T-cell (primary cell): ENCODE data around the gene RPL35. TPM values are rescaled to one million over a fixed set of nuclear protein-coding genes. Genes with fewer than 3 reads are reported as not detected.

Source experiments
- ATAC-seq, 4 experiments: fragments of 200-7000 bp in 3 of 4; fragments of 150-1000 bp in 1 of 4; cut with Tn5 transposase; replicated peaks in 1 of 4; 1 replicate in 3 of 4; 2 replicates in 1 of 4; pipeline ENCODE4 v1.10.0; 2021; ENCODE audit warnings: moderate library complexity in 3 of 4, mild to moderate bottlenecking in 2 of 4, moderate number of reproducible peaks in 1 of 4
- CTCF ChIA-PET, 2 donors: fragments of 300-600 bp; sonication (Branson Sonifier 250); formaldehyde crosslinking; loops; one replicate each; lab custom pipeline; 2022; ENCODE audit warnings: antibody characterized with exemption in 2 of 2; lab: Charles Lee
- POLR2A ChIA-PET, 2 donors: fragments of 300-600 bp; sonication (Branson Sonifier 250); formaldehyde crosslinking; loops; one replicate each; lab custom pipeline; 2022; ENCODE audit warnings: antibody characterized with exemption in 2 of 2; lab: Charles Lee
- DNase-seq, 35 experiments: peaks; one replicate each; pipeline versions ENCODE4 v3.0.0 to v3.0.0-alpha.2; 2013 to 2023
- H3K27ac ChIP-seq: one replicate; pipeline ENCODE4 v1.5.1; 2013; ENCODE audit warnings: low read length
- H3K27me3 ChIP-seq, 2 experiments: replicated peaks in 1 of 2; 1 replicate in 1 of 2; 2 replicates in 1 of 2; pipeline versions ENCODE4 v1.6.1 to v1.7.0; 2013; ENCODE audit warnings: low read length in 1 of 2, mixed read lengths in 1 of 2; ENCODE audit not compliant: control insufficient read depth in 2 of 2, insufficient read depth in 2 of 2; ENCODE audit errors: extremely low read depth in 1 of 2
- H3K36me3 ChIP-seq, 2 donors: 1 replicate in 1 of 2; 2 replicates in 1 of 2; pipeline versions ENCODE4 v1.6.1 to v1.7.0; 2013; ENCODE audit warnings: low read length in 1 of 2; ENCODE audit not compliant: control insufficient read depth in 2 of 2, insufficient read depth in 1 of 2; ENCODE audit errors: extremely low read depth in 1 of 2
- H3K4me1 ChIP-seq, 2 experiments: 1 replicate in 1 of 2; 2 replicates in 1 of 2; pipeline versions ENCODE4 v1.6.1 to v1.7.0; 2013; ENCODE audit warnings: low read length in 2 of 2, mixed read lengths in 1 of 2; ENCODE audit not compliant: insufficient read depth in 2 of 2, control insufficient read depth in 1 of 2; ENCODE audit errors: extremely low read depth in 1 of 2
- H3K4me3 ChIP-seq, 2 donors: 1 replicate in 1 of 2; 2 replicates in 1 of 2; pipeline versions ENCODE4 v1.5.1 to v1.7.0; 2013; ENCODE audit warnings: mild to moderate bottlenecking in 2 of 2, low read length in 1 of 2, moderate library complexity in 1 of 2; ENCODE audit not compliant: control insufficient read depth in 1 of 2; ENCODE audit errors: extremely low read depth in 1 of 2
- H3K9me3 ChIP-seq: 2 replicates; pipeline ENCODE4 v1.7.0; 2013
- H3K27ac Mint-ChIP-seq, 2 donors: one replicate each; pipeline ENCODE4 v1.8.0; 2020 to 2021; ENCODE audit warnings: mild to moderate bottlenecking in 2 of 2, mixed read lengths in 2 of 2
- H3K27me3 Mint-ChIP-seq, 2 donors: one replicate each; pipeline ENCODE4 v1.8.0; 2021 to 2022; ENCODE audit warnings: mixed read lengths in 2 of 2
- H3K36me3 Mint-ChIP-seq: one replicate; pipeline ENCODE4 v1.8.0; 2021; ENCODE audit warnings: mixed read lengths
- H3K4me1 Mint-ChIP-seq, 3 donors: one replicate each; pipeline ENCODE4 v1.8.0; 2020 to 2022; ENCODE audit warnings: mixed read lengths in 3 of 3, mild to moderate bottlenecking in 1 of 3
- H3K4me3 Mint-ChIP-seq, 3 donors: one replicate each; pipeline ENCODE4 v1.8.0; 2020 to 2022; ENCODE audit warnings: mild to moderate bottlenecking in 3 of 3, mixed read lengths in 3 of 3, moderate library complexity in 3 of 3
- H3K9me3 Mint-ChIP-seq, 3 donors: one replicate each; pipeline ENCODE4 v1.8.0; 2020 to 2022; ENCODE audit warnings: mixed read lengths in 3 of 3
- WGBS: methylation state at CpG from one replicate; pipeline ENCODE4 v1.1.5; 2013; ENCODE audit warnings: missing lambda C conversion rate; ENCODE audit not compliant: insufficient coverage; 5-methylcytosine and 5-hydroxymethylcytosine counted together
- total RNA-seq, 35 experiments: library from RNA in 6 of 35; stranded (reverse) in 6 of 35; fragments of 120-200 nt in 1 of 35; gene quantifications; one replicate each; pipeline versions ENCODE4 v1.2.1 to v1.2.4 and lab custom pipeline; 2013 to 2026

RPL35 gene
- total RNA-seq, 5 donors from 2014 or later (not counting 1 experiment from before 2014, with no cell fraction given), result 1,564 to 1,845 (median 1,785) TPM

- no peak for DNase-seq
- H3K36me3 Mint-ChIP-seq, result no peaks in the 10 kb centered on the region
- peaks cover 6 to 7% of the 10 kb centered on the region in 2 donors for H3K27me3 Mint-ChIP-seq
- H3K27ac Mint-ChIP-seq, result no peak overlapping the region
- no peak overlapping the region for H3K27ac ChIP-seq
- H3K4me3 ChIP-seq, result no peak overlapping the region
- ChIA-PET CTCF (no interaction called here), POLR2A (interaction anchor here in 1 of 2 donors (0.6 kb wide), 1 partner anchor 72 kb away, joined by 3 read pairs; no protein-coding TSS in a partner anchor)
- H3K27me3 ChIP-seq, result peaks cover 0 to 9% of the 10 kb centered on the region in 2 experiments
- WGBS, result 10% methylated on average over 1 of the region's 2 CpGs
- no peaks in the 10 kb centered on the region for H3K9me3 ChIP-seq
- no peaks in the 10 kb centered on the region for H3K4me1 ChIP-seq
- peaks cover 0 to 5% (median 0%) of the 10 kb centered on the region in 3 donors for H3K4me1 Mint-ChIP-seq
- H3K36me3 ChIP-seq, result no peaks in the 10 kb centered on the region
- no peak for ATAC-seq
- no peak overlapping the region for H3K4me3 Mint-ChIP-seq
- peaks cover 0 to 4% (median 3%) of the 10 kb centered on the region in 3 donors for H3K9me3 Mint-ChIP-seq
Observed at GRCh38 chr9:124828489-124829333, 33.0 kb downstream of the RPL35 start.

- H3K9me3 ChIP-seq, result no peaks in the 10 kb centered on the region
- H3K27ac ChIP-seq, result no peak overlapping the region
- Mint-ChIP-seq H3K36me3 (no peaks in the 10 kb centered on the region), H3K9me3 (no peaks in the 10 kb centered on the region), H3K27ac (no peak overlapping the region), H3K4me3 (no peak overlapping the region), H3K27me3 (peaks cover 19 to 23% of the 10 kb centered on the region in 2 donors), H3K4me1 (peaks cover 0 to 7% (median 4%) of the 10 kb centered on the region in 3 donors)
- no peak overlapping the region for H3K4me3 ChIP-seq
- H3K4me1 ChIP-seq, result no peaks in the 10 kb centered on the region
- ChIA-PET CTCF (no interaction called here), POLR2A (no interaction called here)
- no peak for ATAC-seq
- 91% methylated on average over 9 of the region's 12 CpGs for WGBS
- H3K27me3 ChIP-seq, result peaks cover 0 to 33% of the 10 kb centered on the region in 2 experiments
- DNase-seq, result no peak
- H3K36me3 ChIP-seq, result no peaks in the 10 kb centered on the region
Observed at GRCh38 chr9:124820698-124821623, 40.8 kb downstream of the RPL35 start.

GRCh38 chr9:124818431-124819281 lies 43.1 kb downstream of the RPL35 start:
- DNase-seq, result no peak
- Histone ChIP-seq H3K9me3 (no peaks in the 10 kb centered on the region), H3K36me3 (no peaks in the 10 kb centered on the region), H3K27ac (no peak overlapping the region), H3K27me3 (peaks cover 0 to 35% of the 10 kb centered on the region in 2 experiments), H3K4me3 (no peak overlapping the region), H3K4me1 (no peaks in the 10 kb centered on the region)
- POLR2A ChIA-PET, result interaction anchor here in 1 of 2 donors (0.5 kb wide), 1 partner anchor 52 kb away, joined by 3 read pairs; no protein-coding TSS in a partner anchor
- H3K27me3 Mint-ChIP-seq, result peaks cover 23 to 25% of the 10 kb centered on the region in 2 donors
- H3K36me3 Mint-ChIP-seq, result no peaks in the 10 kb centered on the region
- no peak overlapping the region for H3K4me3 Mint-ChIP-seq
- H3K9me3 Mint-ChIP-seq, result no peaks in the 10 kb centered on the region
- ATAC-seq, result no peak
- peaks cover 0 to 7% (median 4%) of the 10 kb centered on the region in 3 donors for H3K4me1 Mint-ChIP-seq
- no peak overlapping the region for H3K27ac Mint-ChIP-seq
- CTCF ChIA-PET, result no interaction called here
- 43% methylated on average over 11 of the region's 18 CpGs for WGBS

- Histone ChIP-seq H3K36me3 (no peaks in the 10 kb centered on the region), H3K27ac (no peak overlapping the region), H3K4me3 (no peak overlapping the region), H3K9me3 (no peaks in the 10 kb centered on the region), H3K27me3 (peaks cover 0 to 44% of the 10 kb centered on the region in 2 experiments), H3K4me1 (no peaks in the 10 kb centered on the region)
- peaks cover 0 to 7% (median 4%) of the 10 kb centered on the region in 3 donors for H3K4me1 Mint-ChIP-seq
- ATAC-seq, result no peak
- no peak for DNase-seq
- H3K9me3 Mint-ChIP-seq, result no peaks in the 10 kb centered on the region
- WGBS, result 92% methylated on average over 3 of the region's 5 CpGs
- CTCF ChIA-PET, result no interaction called here
- POLR2A ChIA-PET, result no interaction called here
- no peaks in the 10 kb centered on the region for H3K36me3 Mint-ChIP-seq
- no peak overlapping the region for H3K27ac Mint-ChIP-seq
- peaks cover 12 to 20% of the 10 kb centered on the region in 2 donors for H3K27me3 Mint-ChIP-seq
- no peak overlapping the region for H3K4me3 Mint-ChIP-seq
Observed at GRCh38 chr9:124815601-124816000, 46.2 kb downstream of the RPL35 start.

- Histone ChIP-seq H3K4me3 (no peak overlapping the region), H3K36me3 (no peaks in the 10 kb centered on the region), H3K9me3 (no peaks in the 10 kb centered on the region), H3K27me3 (peaks cover 0 to 36% of the 10 kb centered on the region in 2 experiments), H3K27ac (no peak overlapping the region), H3K4me1 (no peaks in the 10 kb centered on the region)
- H3K9me3 Mint-ChIP-seq, result no peaks in the 10 kb centered on the region
- no peak for ATAC-seq
- peaks cover 6 to 14% of the 10 kb centered on the region in 2 donors for H3K27me3 Mint-ChIP-seq
- peaks cover 0 to 7% (median 4%) of the 10 kb centered on the region in 3 donors for H3K4me1 Mint-ChIP-seq
- no peak overlapping the region for H3K27ac Mint-ChIP-seq
- no peaks in the 10 kb centered on the region for H3K36me3 Mint-ChIP-seq
- ChIA-PET CTCF (interaction anchor here in 1 of 2 donors (0.6 kb wide), 1 partner anchor 198 kb away, joined by 4 read pairs; no protein-coding TSS in a partner anchor), POLR2A (no interaction called here)
- 86% methylated on average over 1 of the region's 5 CpGs for whole genome bisulfite sequencing
- no peak overlapping the region for H3K4me3 Mint-ChIP-seq
- no peak for DNase-seq
Observed at GRCh38 chr9:124814164-124814535, 47.6 kb downstream of the RPL35 start.
